ENCODE data around the gene CHST7. TPM values are rescaled to one million over a fixed set of nuclear protein-coding genes. Genes with fewer than 3 reads are reported as not detected.

Gene CHST7
- total and polyA plus RNA-seq, 2 donors (not counting 1 experiment from before 2014, with no cell fraction given) = 3.7 to 11.2 TPM

GRCh38 chrX:46621572-46621971 is 48.0 kb downstream of the CHST7 start:
- no peak overlapping the region for H3K9ac ChIP-seq (ENCODE audit: insufficient read depth, low read length)
- no peaks in the 10 kb centered on the region for H3K4me1 ChIP-seq (ENCODE audit: control insufficient read depth, extremely low read depth, insufficient read depth, low read length)
- no peak for TF ChIP-seq EZH2 (IDR thresholded peaks at IDR 0.05; ENCODE audit: low read length, missing control alignments)
- TF ChIP-seq CTCF (conservative IDR thresholded peaks at IDR 0.05 in 1 of 2, IDR thresholded peaks at IDR 0.05 in 1 of 2; ENCODE audit: low read depth in 1 of 2, low read length in 2 of 2) = no peak
- H3K4me3 ChIP-seq (replicated peaks in 1 of 4; ENCODE audit: control extremely low read depth in 1 of 4, insufficient read depth in 1 of 4, low read depth in 3 of 4, low read length in 4 of 4) = no peak overlapping the region
- H3K27ac ChIP-seq (ENCODE audit: insufficient read depth, low read length) = no peak overlapping the region
- H3K4me2 ChIP-seq (ENCODE audit: extremely low read depth, insufficient read depth, low read length) = no peak overlapping the region
- H3K79me2 ChIP-seq (ENCODE audit: control insufficient read depth, insufficient read depth, low read length) = no peaks in the 10 kb centered on the region
- H3K9me3 ChIP-seq (ENCODE audit: control insufficient read depth, insufficient read depth, low read depth, low read length) = no peaks in the 10 kb centered on the region
- no peaks in the 10 kb centered on the region for H3K27me3 ChIP-seq (ENCODE audit: control insufficient read depth, insufficient read depth, low read length)
- H4K20me1 ChIP-seq (ENCODE audit: control insufficient read depth, extremely low read depth, insufficient read depth, low read length) = no peaks in the 10 kb centered on the region
- H3K36me3 ChIP-seq (ENCODE audit: control insufficient read depth, insufficient read depth, low read length) = peaks cover 2% of the 10 kb centered on the region
- H2AFZ ChIP-seq (ENCODE audit: low read length) = no peak overlapping the region
- DNase-seq (ENCODE audit: low read depth in 2 of 2) = no peak

- Histone ChIP-seq H3K4me1 (ENCODE audit: control insufficient read depth, extremely low read depth, insufficient read depth, low read length) (peaks cover 14% of the 10 kb centered on the region), H2AFZ (ENCODE audit: low read length) (no peak overlapping the region), H3K36me3 (ENCODE audit: control insufficient read depth, insufficient read depth, low read length) (peaks cover 2% of the 10 kb centered on the region), H3K9ac (ENCODE audit: insufficient read depth, low read length) (no peak overlapping the region), H3K27me3 (ENCODE audit: control insufficient read depth, insufficient read depth, low read length) (no peaks in the 10 kb centered on the region), H3K9me3 (ENCODE audit: control insufficient read depth, insufficient read depth, low read depth, low read length) (no peaks in the 10 kb centered on the region), H3K27ac (ENCODE audit: insufficient read depth, low read length) (no peak overlapping the region), H3K4me2 (ENCODE audit: extremely low read depth, insufficient read depth, low read length) (no peak overlapping the region), H3K4me3 (replicated peaks in 1 of 4; ENCODE audit: control extremely low read depth in 1 of 4, insufficient read depth in 1 of 4, low read depth in 3 of 4, low read length in 4 of 4) (no peak overlapping the region), H4K20me1 (ENCODE audit: control insufficient read depth, extremely low read depth, insufficient read depth, low read length) (no peaks in the 10 kb centered on the region), H3K79me2 (ENCODE audit: control insufficient read depth, insufficient read depth, low read length) (no peaks in the 10 kb centered on the region)
- no peak for DNase-seq (ENCODE audit: low read depth in 2 of 2)
- TF ChIP-seq CTCF (conservative IDR thresholded peaks at IDR 0.05 in 1 of 2, IDR thresholded peaks at IDR 0.05 in 1 of 2; ENCODE audit: low read depth in 1 of 2, low read length in 2 of 2) (no peak), EZH2 (IDR thresholded peaks at IDR 0.05; ENCODE audit: low read length, missing control alignments) (no peak)
These were observed 50.7 kb downstream of the CHST7 start for GRCh38 chrX:46624090-46624786.

- no peaks in the 10 kb centered on the region for H4K20me1 ChIP-seq (ENCODE audit: control insufficient read depth, extremely low read depth, insufficient read depth, low read length)
- TF ChIP-seq EZH2 (IDR thresholded peaks at IDR 0.05; ENCODE audit: low read length, missing control alignments) = no peak
- TF ChIP-seq CTCF (conservative IDR thresholded peaks at IDR 0.05 in 1 of 2, IDR thresholded peaks at IDR 0.05 in 1 of 2; ENCODE audit: low read depth in 1 of 2, low read length in 2 of 2) = no peak
These were observed 53.0 kb downstream of the CHST7 start for GRCh38 chrX:46626566-46626965.

More at GRCh38 chrX:46626566-46626965, 53.0 kb downstream of the CHST7 start:
- Histone ChIP-seq H3K27ac (ENCODE audit: insufficient read depth, low read length) (no peak overlapping the region), H3K9me3 (ENCODE audit: control insufficient read depth, insufficient read depth, low read depth, low read length) (no peaks in the 10 kb centered on the region), H3K27me3 (ENCODE audit: control insufficient read depth, insufficient read depth, low read length) (no peaks in the 10 kb centered on the region), H3K4me1 (ENCODE audit: control insufficient read depth, extremely low read depth, insufficient read depth, low read length) (peaks cover 23% of the 10 kb centered on the region), H3K36me3 (ENCODE audit: control insufficient read depth, insufficient read depth, low read length) (no peaks in the 10 kb centered on the region), H3K4me3 (replicated peaks in 1 of 4; ENCODE audit: control extremely low read depth in 1 of 4, insufficient read depth in 1 of 4, low read depth in 3 of 4, low read length in 4 of 4) (no peak overlapping the region), H3K9ac (ENCODE audit: insufficient read depth, low read length) (no peak overlapping the region), H2AFZ (ENCODE audit: low read length) (no peak overlapping the region), H3K4me2 (ENCODE audit: extremely low read depth, insufficient read depth, low read length) (no peak overlapping the region), H3K79me2 (ENCODE audit: control insufficient read depth, insufficient read depth, low read length) (no peaks in the 10 kb centered on the region)
- DNase-seq (ENCODE audit: low read depth in 2 of 2) = no peak

All from fibroblast of lung (primary cell).